ENCODE data around the gene GRAMD4.

DNA sequence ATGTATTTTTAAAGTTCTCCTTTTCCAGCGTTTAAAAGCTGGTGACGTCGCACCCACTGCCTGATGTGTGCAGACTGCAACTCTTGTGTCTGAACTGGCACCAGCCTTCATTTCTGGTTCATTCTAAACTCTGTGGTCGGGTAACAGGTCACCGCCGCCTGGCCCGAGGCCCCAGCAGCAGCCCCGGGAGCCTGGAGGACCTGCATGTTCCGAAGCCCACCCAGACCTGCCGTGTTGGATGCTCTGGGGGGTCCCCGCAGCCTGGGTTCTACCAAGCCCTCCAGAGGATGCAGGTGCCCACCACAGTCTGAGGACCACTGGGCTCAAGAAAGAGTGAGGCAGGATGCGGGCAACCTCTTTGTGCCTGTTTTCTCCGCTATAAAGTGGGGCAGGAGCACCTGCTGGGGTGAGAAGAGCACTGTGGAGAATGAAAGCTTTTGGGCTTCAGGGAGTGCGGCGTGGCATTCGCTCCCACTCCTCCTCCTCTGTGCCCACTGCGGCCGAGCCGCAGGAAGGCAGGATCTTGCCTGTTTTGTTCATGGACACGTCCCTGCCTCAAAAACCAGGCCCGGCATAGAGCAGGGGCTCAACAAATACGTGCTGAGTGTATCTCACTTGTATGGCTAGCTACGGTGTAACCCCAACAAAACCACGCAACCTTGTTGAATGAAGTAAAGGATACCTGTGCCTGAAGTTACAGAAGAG, 77.8 kb downstream of the GRAMD4 start:
- TF ChIP-seq GATA2 (IDR thresholded peaks at IDR 0.05; ENCODE audit: low read depth, low read length) (no peak), GATA3 (IDR thresholded peaks at IDR 0.05; ENCODE audit: low read depth, low read length) (no peak)

Measured in SH-SY5Y (cell line).